Osteocyte (in vitro differentiated cells): Measurements from ENCODE around the gene MYT1. TPM values are rescaled to one million over a fixed set of nuclear protein-coding genes. Genes with fewer than 3 reads are reported as not detected.

Experiments used
- DNase-seq: peaks from one replicate; pipeline ENCODE4 v3.0.0; 2021; ENCODE audit warnings: mixed read lengths; ENCODE audit not compliant: unreplicated experiment; ENCODE audit errors: extremely low spot score
- H3K27ac Mint-ChIP-seq: one replicate; pipeline ENCODE4 v1.8.0; 2021; ENCODE audit warnings: mild to moderate bottlenecking, mixed read lengths; ENCODE audit not compliant: unreplicated experiment
- H3K27me3 Mint-ChIP-seq: one replicate; pipeline ENCODE4 v1.8.0; 2021; ENCODE audit warnings: mixed read lengths; ENCODE audit not compliant: unreplicated experiment
- H3K36me3 Mint-ChIP-seq: one replicate; pipeline ENCODE4 v1.8.0; 2021; ENCODE audit warnings: mixed read lengths; ENCODE audit not compliant: unreplicated experiment
- H3K4me1 Mint-ChIP-seq: one replicate; pipeline ENCODE4 v1.8.0; 2021; ENCODE audit warnings: mixed read lengths; ENCODE audit not compliant: unreplicated experiment
- H3K4me3 Mint-ChIP-seq: one replicate; pipeline ENCODE4 v1.8.0; 2021; ENCODE audit warnings: mild to moderate bottlenecking, moderate library complexity, mixed read lengths; ENCODE audit not compliant: unreplicated experiment
- H3K9me3 Mint-ChIP-seq: one replicate; pipeline ENCODE4 v1.8.0; 2021; ENCODE audit warnings: mixed read lengths; ENCODE audit not compliant: unreplicated experiment
- total RNA-seq: library from RNA; stranded (reverse); gene quantifications from 2 replicates; pipeline ENCODE4 v1.2.1, GENCODE V29; 2021
- TF ChIP-seq, protein P1 (sequence below): fragments of 200-600 bp; sonication (generic); IDR thresholded peaks from 2 replicates; pipeline ENCODE4 v1.5.0; 2021; ENCODE audit warnings: antibody characterized with exemption, mild to moderate bottlenecking, moderate library complexity

The MYT1 gene
- total RNA-seq, 1 donor from 2014 or later: not detected

DNA sequence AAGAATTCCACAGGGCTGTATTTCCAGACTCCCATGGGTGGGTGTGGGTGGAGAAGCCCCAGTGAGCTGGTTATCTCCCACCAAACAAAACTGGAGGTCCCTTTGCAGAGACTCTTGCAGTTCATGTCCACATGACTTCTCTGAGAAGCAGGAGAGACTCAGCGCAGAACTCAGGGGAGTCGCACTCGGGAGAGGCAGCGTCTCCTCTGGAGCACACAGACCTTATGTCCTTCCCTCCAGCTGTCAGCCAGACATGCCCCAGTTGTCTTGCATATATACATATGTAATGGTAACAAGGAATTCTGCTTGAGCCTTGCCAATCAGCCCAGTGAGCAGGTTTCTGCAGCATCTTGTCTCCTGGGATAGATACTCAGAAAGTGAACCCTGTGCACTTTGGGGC is 23.8 kb downstream of the MYT1 start:
- H3K27me3 Mint-ChIP-seq: peaks cover 13% of the 10 kb centered on the region
- H3K27ac Mint-ChIP-seq: no peak overlapping the region
- DNase-seq: no peak
- H3K9me3 Mint-ChIP-seq: no peaks in the 10 kb centered on the region
- TF ChIP-seq, protein P1, sequence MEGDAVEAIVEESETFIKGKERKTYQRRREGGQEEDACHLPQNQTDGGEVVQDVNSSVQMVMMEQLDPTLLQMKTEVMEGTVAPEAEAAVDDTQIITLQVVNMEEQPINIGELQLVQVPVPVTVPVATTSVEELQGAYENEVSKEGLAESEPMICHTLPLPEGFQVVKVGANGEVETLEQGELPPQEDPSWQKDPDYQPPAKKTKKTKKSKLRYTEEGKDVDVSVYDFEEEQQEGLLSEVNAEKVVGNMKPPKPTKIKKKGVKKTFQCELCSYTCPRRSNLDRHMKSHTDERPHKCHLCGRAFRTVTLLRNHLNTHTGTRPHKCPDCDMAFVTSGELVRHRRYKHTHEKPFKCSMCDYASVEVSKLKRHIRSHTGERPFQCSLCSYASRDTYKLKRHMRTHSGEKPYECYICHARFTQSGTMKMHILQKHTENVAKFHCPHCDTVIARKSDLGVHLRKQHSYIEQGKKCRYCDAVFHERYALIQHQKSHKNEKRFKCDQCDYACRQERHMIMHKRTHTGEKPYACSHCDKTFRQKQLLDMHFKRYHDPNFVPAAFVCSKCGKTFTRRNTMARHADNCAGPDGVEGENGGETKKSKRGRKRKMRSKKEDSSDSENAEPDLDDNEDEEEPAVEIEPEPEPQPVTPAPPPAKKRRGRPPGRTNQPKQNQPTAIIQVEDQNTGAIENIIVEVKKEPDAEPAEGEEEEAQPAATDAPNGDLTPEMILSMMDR: no peak
- H3K4me3 Mint-ChIP-seq: no peak overlapping the region
- no peaks in the 10 kb centered on the region for H3K4me1 Mint-ChIP-seq
- H3K36me3 Mint-ChIP-seq: no peaks in the 10 kb centered on the region

- Mint-ChIP-seq H3K27ac (no peak overlapping the region), H3K4me1 (no peaks in the 10 kb centered on the region), H3K4me3 (no peak overlapping the region), H3K36me3 (no peaks in the 10 kb centered on the region), H3K27me3 (peaks cover 13% of the 10 kb centered on the region), H3K9me3 (no peaks in the 10 kb centered on the region)
- TF ChIP-seq, protein P1: no peak
- no peak for DNase-seq
These were observed 24.7 kb downstream of the MYT1 start for GRCh38 chr20:64188682-64189529.

GRCh38 chr20:64189530-64189966 is 25.3 kb downstream of the MYT1 start:
- TF ChIP-seq, protein P1: no peak
- Mint-ChIP-seq H3K4me1 (no peaks in the 10 kb centered on the region), H3K4me3 (no peak overlapping the region), H3K9me3 (no peaks in the 10 kb centered on the region), H3K36me3 (no peaks in the 10 kb centered on the region), H3K27ac (no peak overlapping the region), H3K27me3 (peaks cover 13% of the 10 kb centered on the region)
- no peak for DNase-seq

DNA sequence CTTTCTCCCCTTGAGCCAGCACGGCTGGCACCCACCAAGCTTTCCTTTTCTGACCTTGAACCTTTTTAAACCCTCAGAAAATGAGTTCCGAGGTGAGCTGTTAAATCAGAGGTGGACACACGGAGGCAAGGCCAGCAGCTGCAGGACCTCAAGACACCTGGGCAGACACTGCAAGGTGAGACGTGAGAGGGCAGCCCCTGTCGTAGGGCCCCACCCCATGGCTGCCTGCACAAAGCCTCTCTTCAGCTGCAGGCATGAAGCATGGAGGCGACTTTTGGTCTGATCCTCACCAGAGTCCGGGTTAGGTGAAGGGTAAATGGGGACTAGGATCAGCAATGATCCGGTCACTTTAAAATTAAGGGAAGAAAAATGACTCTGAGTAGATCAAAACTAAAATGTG is 25.7 kb downstream of the MYT1 start:
- Mint-ChIP-seq H3K27me3 (peaks cover 13% of the 10 kb centered on the region), H3K36me3 (no peaks in the 10 kb centered on the region), H3K4me3 (no peak overlapping the region), H3K4me1 (no peaks in the 10 kb centered on the region), H3K27ac (no peak overlapping the region), H3K9me3 (no peaks in the 10 kb centered on the region)
- TF ChIP-seq, protein P1: no peak
- no peak for DNase-seq

GRCh38 chr20:64191002-64191401 is 26.8 kb downstream of the MYT1 start:
- Mint-ChIP-seq H3K4me1 (no peaks in the 10 kb centered on the region), H3K27ac (no peak overlapping the region), H3K4me3 (no peak overlapping the region), H3K36me3 (no peaks in the 10 kb centered on the region), H3K27me3 (peaks cover 13% of the 10 kb centered on the region), H3K9me3 (no peaks in the 10 kb centered on the region)
- TF ChIP-seq, protein P1: no peak
- DNase-seq: no peak
